Pulmonary artery endothelial cell (primary cell): ENCODE measurements around the gene EYS. TPM values are rescaled to one million over a fixed set of nuclear protein-coding genes. Genes with fewer than 3 reads are reported as not detected.

Experiments
- DNase-seq: peaks from one replicate; pipeline ENCODE4 v3.0.0-alpha.2; 2011; ENCODE audit warnings: low read depth, low spot score
- total RNA-seq: library from RNA; depleted of rRNA; stranded (reverse); fragments of >200 nt; gene quantifications from 2 replicates; pipeline ENCODE4 v1.2.3, GENCODE V29; 2014

Gene EYS
- total RNA-seq, 1 donor from 2014 or later = not detected

- DNase-seq = no peak
Observed at GRCh38 chr6:64733433-64733832, 973.6 kb downstream of the EYS start.

- no peak for DNase-seq
Observed at GRCh38 chr6:64732888-64733287, 974.1 kb downstream of the EYS start.

GRCh38 chr6:64729522-64729921 is 977.5 kb downstream of the EYS start:
- DNase-seq = no peak

- no peak for DNase-seq
Observed at GRCh38 chr6:64727075-64727474, 980.0 kb downstream of the EYS start.

GRCh38 chr6:64724091-64724490 is 982.9 kb downstream of the EYS start:
- no peak for DNase-seq

- DNase-seq = no peak
Observed at GRCh38 chr6:64723327-64724058, 983.5 kb downstream of the EYS start.

- DNase-seq = no peak
Observed at GRCh38 chr6:64721865-64722264, 985.2 kb downstream of the EYS start.

- DNase-seq = no peak
Observed at GRCh38 chr6:64717281-64717680, 989.7 kb downstream of the EYS start.

GRCh38 chr6:64715624-64716023 is 991.4 kb downstream of the EYS start:
- DNase-seq = no peak

- no peak for DNase-seq
Observed at GRCh38 chr6:64714073-64714472, 993.0 kb downstream of the EYS start.

- no peak for DNase-seq
Observed at GRCh38 chr6:64713175-64713574, 993.9 kb downstream of the EYS start.

- no peak for DNase-seq
Observed at GRCh38 chr6:64712606-64713005, 994.4 kb downstream of the EYS start.

GRCh38 chr6:64703922-64704321 is 1003.1 kb downstream of the EYS start:
- DNase-seq = no peak

GRCh38 chr6:64696053-64696452 is 1011.0 kb downstream of the EYS start:
- DNase-seq = no peak

- DNase-seq = no peak
Observed at GRCh38 chr6:64694356-64694755, 1012.7 kb downstream of the EYS start.

GRCh38 chr6:64691064-64691463 is 1016.0 kb downstream of the EYS start:
- DNase-seq = no peak

- no peak for DNase-seq
Observed at GRCh38 chr6:64685401-64685800, 1021.6 kb downstream of the EYS start.

GRCh38 chr6:64683682-64684081 is 1023.3 kb downstream of the EYS start:
- DNase-seq = no peak

GRCh38 chr6:64681416-64682160 is 1025.4 kb downstream of the EYS start:
- DNase-seq = no peak

- DNase-seq = no peak
Observed at GRCh38 chr6:64680446-64680845, 1026.6 kb downstream of the EYS start.

- no peak for DNase-seq
Observed at GRCh38 chr6:64679416-64679815, 1027.6 kb downstream of the EYS start.

- no peak for DNase-seq
Observed at GRCh38 chr6:64672651-64673050, 1034.4 kb downstream of the EYS start.

GRCh38 chr6:64672131-64672530 is 1034.9 kb downstream of the EYS start:
- no peak for DNase-seq
